Neural crest cell (in vitro differentiated cells): ENCODE data around the gene NAAA. TPM values are rescaled to one million over a fixed set of nuclear protein-coding genes. Genes with fewer than 3 reads are reported as not detected.

Experiments
- DNase-seq: peaks from one replicate; pipeline ENCODE4 v3.0.0; 2021; ENCODE audit warnings: low read depth, mixed read lengths, low spot score
- H3K27ac Mint-ChIP-seq: one replicate; pipeline ENCODE4 v1.8.0; 2021; ENCODE audit warnings: mild to moderate bottlenecking, mixed read lengths; ENCODE audit not compliant: unreplicated experiment
- H3K27me3 Mint-ChIP-seq: 2 replicates; pipeline ENCODE4 v1.8.0; 2021; ENCODE audit warnings: low read depth, mild to moderate bottlenecking, mixed read lengths
- H3K36me3 Mint-ChIP-seq: 2 replicates; pipeline ENCODE4 v1.8.0; 2021; ENCODE audit warnings: low read depth, mild to moderate bottlenecking, mixed read lengths
- H3K4me1 Mint-ChIP-seq: 2 replicates; pipeline ENCODE4 v1.8.0; 2021; ENCODE audit warnings: mixed read lengths
- H3K4me3 Mint-ChIP-seq: one replicate; pipeline ENCODE4 v1.8.0; 2021; ENCODE audit warnings: mild to moderate bottlenecking, mixed read lengths
- H3K9me3 Mint-ChIP-seq: 2 replicates; pipeline ENCODE4 v1.8.0; 2021; ENCODE audit warnings: mixed read lengths
- total RNA-seq: library from RNA; stranded (reverse); gene quantifications from 2 replicates; pipeline ENCODE4 v1.2.1, GENCODE V29; 2021
- TF ChIP-seq, protein P1 (sequence below): fragments of 200-600 bp; sonication (generic); conservative IDR thresholded peaks from 2 replicates; pipeline ENCODE4 v1.5.0; 2021; ENCODE audit warnings: antibody characterized with exemption, mild to moderate bottlenecking

The NAAA gene
- total RNA-seq, 1 donor from 2014 or later: 3.3 TPM

DNA sequence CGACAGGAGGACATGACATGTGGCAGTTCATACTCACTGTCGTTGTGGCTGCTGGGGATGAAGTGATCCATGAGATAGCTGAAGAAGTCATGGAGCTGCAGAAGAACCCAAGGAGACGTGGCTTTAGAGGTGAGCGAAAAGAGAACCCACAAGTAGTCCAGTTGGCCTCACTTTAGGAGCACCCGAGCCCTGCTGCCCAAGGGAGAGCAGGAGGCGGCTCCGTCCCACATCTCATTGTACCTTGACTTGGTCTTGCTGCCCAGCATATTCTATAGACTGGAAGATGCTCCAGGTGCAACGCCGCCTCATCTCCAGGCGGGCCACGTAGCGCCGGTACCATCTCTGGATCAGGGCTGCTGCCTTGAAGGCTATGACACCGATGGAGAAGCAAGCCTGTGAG is 49.2 kb downstream of the NAAA start:
- DNase-seq: no peak
- Mint-ChIP-seq H3K4me1 (peaks cover 7% of the 10 kb centered on the region), H3K4me3 (no peak overlapping the region), H3K27me3 (no peaks in the 10 kb centered on the region), H3K27ac (no peak overlapping the region), H3K36me3 (no peaks in the 10 kb centered on the region), H3K9me3 (no peaks in the 10 kb centered on the region)
- TF ChIP-seq, protein P1, sequence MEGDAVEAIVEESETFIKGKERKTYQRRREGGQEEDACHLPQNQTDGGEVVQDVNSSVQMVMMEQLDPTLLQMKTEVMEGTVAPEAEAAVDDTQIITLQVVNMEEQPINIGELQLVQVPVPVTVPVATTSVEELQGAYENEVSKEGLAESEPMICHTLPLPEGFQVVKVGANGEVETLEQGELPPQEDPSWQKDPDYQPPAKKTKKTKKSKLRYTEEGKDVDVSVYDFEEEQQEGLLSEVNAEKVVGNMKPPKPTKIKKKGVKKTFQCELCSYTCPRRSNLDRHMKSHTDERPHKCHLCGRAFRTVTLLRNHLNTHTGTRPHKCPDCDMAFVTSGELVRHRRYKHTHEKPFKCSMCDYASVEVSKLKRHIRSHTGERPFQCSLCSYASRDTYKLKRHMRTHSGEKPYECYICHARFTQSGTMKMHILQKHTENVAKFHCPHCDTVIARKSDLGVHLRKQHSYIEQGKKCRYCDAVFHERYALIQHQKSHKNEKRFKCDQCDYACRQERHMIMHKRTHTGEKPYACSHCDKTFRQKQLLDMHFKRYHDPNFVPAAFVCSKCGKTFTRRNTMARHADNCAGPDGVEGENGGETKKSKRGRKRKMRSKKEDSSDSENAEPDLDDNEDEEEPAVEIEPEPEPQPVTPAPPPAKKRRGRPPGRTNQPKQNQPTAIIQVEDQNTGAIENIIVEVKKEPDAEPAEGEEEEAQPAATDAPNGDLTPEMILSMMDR: no peak

DNA sequence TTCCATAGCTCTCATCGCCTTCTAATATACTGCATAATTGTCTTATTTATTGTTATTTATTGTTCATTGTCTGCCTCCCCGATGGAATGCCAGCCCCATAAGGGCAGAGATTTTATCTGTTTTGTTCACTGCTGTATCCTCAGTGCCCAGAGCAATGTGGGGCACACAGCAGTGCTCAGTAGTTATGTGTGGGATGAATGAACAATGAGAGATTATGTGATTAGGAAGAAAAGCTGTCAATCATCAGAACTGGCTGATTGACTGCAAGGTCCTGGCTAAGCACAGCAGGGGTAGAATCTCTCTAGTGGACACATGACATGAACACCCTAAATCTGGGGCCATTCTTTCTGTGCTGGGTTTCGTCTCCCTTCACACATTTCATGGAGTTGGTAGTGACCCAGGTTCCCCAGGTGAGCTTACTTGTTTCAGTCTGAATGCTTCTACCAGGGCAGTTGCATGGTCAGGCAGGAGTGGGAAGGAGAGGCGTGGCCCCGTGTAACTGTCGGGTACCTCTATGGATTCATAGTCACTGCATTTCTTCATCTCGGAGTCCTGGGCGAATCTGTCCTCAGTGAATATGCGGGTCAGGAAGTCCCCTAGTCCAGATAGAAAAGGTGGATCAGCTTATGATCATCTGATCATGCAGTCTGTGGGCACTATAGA is 51.1 kb downstream of the NAAA start:
- TF ChIP-seq, protein P1: no peak
- DNase-seq: no peak
- peaks cover 7% of the 10 kb centered on the region for H3K4me1 Mint-ChIP-seq
- H3K9me3 Mint-ChIP-seq: no peaks in the 10 kb centered on the region
- no peak overlapping the region for H3K27ac Mint-ChIP-seq
- no peaks in the 10 kb centered on the region for H3K27me3 Mint-ChIP-seq
- H3K4me3 Mint-ChIP-seq: no peak overlapping the region
- no peaks in the 10 kb centered on the region for H3K36me3 Mint-ChIP-seq

DNA sequence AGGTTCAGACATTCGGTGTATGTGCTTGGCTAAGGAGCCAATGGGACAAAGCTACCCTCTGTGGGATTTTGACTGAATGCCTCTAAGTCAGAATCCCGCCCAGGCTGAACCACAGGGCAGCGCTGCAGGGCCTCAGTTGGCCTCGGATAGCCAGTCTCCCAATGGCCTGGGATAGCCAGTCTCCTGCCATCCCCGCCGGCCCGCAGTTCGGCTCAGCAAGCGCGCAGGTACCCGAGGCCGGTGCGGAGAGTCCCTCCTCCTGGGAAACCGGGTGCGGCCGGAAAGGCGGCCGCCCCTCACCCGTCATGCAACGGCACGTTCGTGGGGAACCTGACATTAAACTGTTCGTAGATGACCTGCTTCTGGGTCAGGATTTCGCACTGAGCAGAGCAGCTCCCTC is 54.7 kb downstream of the NAAA start:
- Mint-ChIP-seq H3K9me3 (no peaks in the 10 kb centered on the region), H3K4me1 (peaks cover 7% of the 10 kb centered on the region), H3K4me3 (no peak overlapping the region), H3K27ac (no peak overlapping the region), H3K27me3 (peaks cover 6% of the 10 kb centered on the region), H3K36me3 (no peaks in the 10 kb centered on the region)
- TF ChIP-seq, protein P1: no peak
- DNase-seq: no peak

DNA sequence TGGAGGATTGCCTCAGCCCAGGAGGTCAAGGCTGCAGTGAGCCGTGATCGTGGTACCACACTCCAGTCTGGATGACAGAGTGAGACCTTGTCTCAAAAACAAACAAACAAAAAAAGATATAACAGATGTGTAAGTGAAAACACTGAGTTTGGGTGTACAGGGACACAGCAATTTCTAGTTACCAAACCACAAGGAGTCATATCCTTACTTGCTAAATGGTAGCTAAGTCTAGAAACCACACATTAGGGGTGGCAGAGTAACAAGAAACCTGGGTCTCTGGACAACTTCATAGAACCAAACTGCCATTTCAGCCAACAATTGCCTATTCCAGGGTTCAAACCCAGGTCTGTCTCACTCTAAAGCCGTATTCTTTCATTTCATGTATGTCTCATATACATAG is 59.3 kb downstream of the NAAA start:
- no peaks in the 10 kb centered on the region for H3K9me3 Mint-ChIP-seq
- TF ChIP-seq, protein P1: no peak

DNA sequence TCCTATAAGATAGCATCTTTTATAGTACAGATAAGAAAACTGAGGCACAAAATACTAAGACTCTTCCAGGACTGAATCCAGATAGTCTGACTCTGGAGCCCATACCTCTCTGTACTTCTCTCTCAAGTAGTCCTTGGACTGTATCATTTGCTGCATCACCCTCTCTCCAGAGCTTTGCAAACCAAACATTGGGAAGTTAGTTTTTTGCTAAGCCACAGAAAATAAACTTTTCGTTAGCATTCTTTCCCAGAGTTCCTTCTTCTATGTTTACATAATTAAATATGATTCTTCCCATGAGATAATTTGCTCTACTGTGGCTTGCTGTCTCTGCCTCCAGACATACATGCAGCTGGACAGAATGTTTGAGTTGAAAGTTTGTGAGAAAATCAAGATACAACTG is 60.5 kb downstream of the NAAA start:
- no peak overlapping the region for H3K27ac Mint-ChIP-seq
- peaks cover 24% of the 10 kb centered on the region for H3K4me1 Mint-ChIP-seq
- no peaks in the 10 kb centered on the region for H3K36me3 Mint-ChIP-seq
- TF ChIP-seq, protein P1: no peak
- no peak overlapping the region for H3K4me3 Mint-ChIP-seq
- H3K27me3 Mint-ChIP-seq: peaks cover 13% of the 10 kb centered on the region
- no peak for DNase-seq
- no peaks in the 10 kb centered on the region for H3K9me3 Mint-ChIP-seq

More for the DNA sequence above, 59.3 kb downstream of the NAAA start:
- Mint-ChIP-seq H3K27ac (no peak overlapping the region), H3K4me3 (no peak overlapping the region), H3K4me1 (peaks cover 24% of the 10 kb centered on the region), H3K36me3 (no peaks in the 10 kb centered on the region), H3K27me3 (peaks cover 10% of the 10 kb centered on the region)
- no peak for DNase-seq
